GM13976 (cell line): ENCODE data around the gene ZNF74.
"Not testable (repeated sequence)": the region's sequence is repeated elsewhere in the genome, so short reads cannot be mapped to it uniquely, and the experiment has no call there.

Source experiments
- DNase-seq: peaks from one replicate; pipeline ENCODE4 v3.0.0; 2012; ENCODE audit warnings: low spot score
- CTCF ChIP-seq: IDR thresholded peaks from 2 replicates; pipeline ENCODE4 v1.5.1; 2012; ENCODE audit warnings: borderline replicate concordance, mild to moderate bottlenecking; ENCODE audit not compliant: insufficient read depth; ENCODE audit errors: extremely low read depth, missing control alignments, control extremely low read depth
- in situ Hi-C: fragments of 300-500 bp; cut with MboI; formaldehyde crosslinking; loops from one replicate; pipeline ENCODE4 v1.12.0; 2022; ENCODE audit warnings: low sequenced_read_pairs, mixed read lengths, inconsistent platforms; ENCODE audit not compliant: unreplicated experiment

Gene ZNF74

GRCh38 chr22:20393705-20394476 is at the start of gene ZNF74:
Gene ZNF74, plus strand, starts transcription at chr22:20394151. Its CDS starts 478 bp downstream, at chr22:20394629.
- in situ Hi-C loops = no loop called here
- no peak for TF ChIP-seq CTCF
- DNase-seq = peak; percentile 90

GRCh38 chr22:20346553-20346952 is 47.4 kb upstream of the ZNF74 start:
- DNase-seq, in situ Hi-C loops: not testable (repeated sequence)

GRCh38 chr22:20352536-20352935 is 41.4 kb upstream of the ZNF74 start:
- DNase-seq, in situ Hi-C loops: not testable (repeated sequence)

- no peak for TF ChIP-seq CTCF
- no peak for DNase-seq
- in situ Hi-C loops = no loop called here
Observed at GRCh38 chr22:20354238-20354975, 39.5 kb upstream of the ZNF74 start.

- DNase-seq, in situ Hi-C loops: not testable (repeated sequence)
Observed at GRCh38 chr22:20355939-20356636, 37.9 kb upstream of the ZNF74 start.

- in situ Hi-C loops, DNase-seq: not testable (repeated sequence)
Observed at GRCh38 chr22:20356906-20357305, 37.0 kb upstream of the ZNF74 start.

- in situ Hi-C loops = not testable (repeated sequence)
Observed at GRCh38 chr22:20357967-20358366, 36.0 kb upstream of the ZNF74 start.

GRCh38 chr22:20358503-20359239 is 35.3 kb upstream of the ZNF74 start:
- in situ Hi-C loops, DNase-seq: not testable (repeated sequence)

More at GRCh38 chr22:20357967-20358366, 36.0 kb upstream of the ZNF74 start:
- not testable (repeated sequence) for DNase-seq

- in situ Hi-C loops, DNase-seq: not testable (repeated sequence)
Observed at GRCh38 chr22:20360261-20360660, 33.7 kb upstream of the ZNF74 start.

GRCh38 chr22:20360866-20361751 is 32.8 kb upstream of the ZNF74 start:
- DNase-seq, in situ Hi-C loops: not testable (repeated sequence)

- in situ Hi-C loops = not testable (repeated sequence)
Observed at GRCh38 chr22:20361752-20362229, 32.2 kb upstream of the ZNF74 start.

GRCh38 chr22:20362403-20362802 is 31.5 kb upstream of the ZNF74 start:
- in situ Hi-C loops, DNase-seq: not testable (repeated sequence)

More at GRCh38 chr22:20361752-20362229, 32.2 kb upstream of the ZNF74 start:
- DNase-seq = not testable (repeated sequence)

- DNase-seq, in situ Hi-C loops: not testable (repeated sequence)
Observed at GRCh38 chr22:20364335-20365260, 29.4 kb upstream of the ZNF74 start.
